HG02970 (cell line): Measurements from ENCODE around the gene TSPAN5.

Source experiments
- ATAC-seq: cut with Tn5 transposase; IDR thresholded peaks from one replicate; pipeline ENCODE4 v1.9.1; 2021; ENCODE audit warnings: mild to moderate bottlenecking, moderate library complexity, moderate number of reproducible peaks; ENCODE audit not compliant: unreplicated experiment, low FRiP score

The TSPAN5 gene

DNA sequence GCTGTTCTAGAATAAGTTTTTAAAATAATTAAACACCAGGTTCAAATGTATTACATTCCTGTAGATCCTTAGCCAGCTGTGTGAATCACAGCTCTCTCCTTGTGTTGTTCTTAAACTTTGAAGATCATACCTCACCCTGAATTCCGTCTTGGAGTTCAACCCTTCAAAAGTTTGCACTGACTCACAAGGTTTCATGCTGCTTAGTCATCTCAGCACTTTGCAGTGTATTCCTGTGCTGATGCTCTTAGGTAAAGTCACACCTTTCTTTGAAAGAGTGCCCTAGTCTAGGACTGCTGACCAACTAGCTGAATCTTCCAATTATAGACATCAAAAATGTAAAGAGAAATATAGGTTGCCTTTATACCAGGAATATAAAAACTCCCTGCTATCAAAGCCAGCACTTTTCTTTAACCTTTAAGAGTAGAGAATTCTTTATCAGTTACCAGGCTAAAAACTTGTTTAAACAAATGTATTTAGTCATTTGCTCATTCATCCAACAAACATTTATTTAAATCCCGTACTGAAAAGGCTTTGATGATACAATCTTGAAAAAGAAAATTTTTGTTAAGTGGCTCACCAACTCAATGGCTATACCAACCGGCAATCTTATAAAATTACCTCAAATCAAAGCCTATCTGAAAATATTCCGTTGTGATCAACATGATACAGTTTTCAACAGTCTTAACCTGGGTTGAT, 227.6 kb downstream of the TSPAN5 start:
- no peak for ATAC-seq

DNA sequence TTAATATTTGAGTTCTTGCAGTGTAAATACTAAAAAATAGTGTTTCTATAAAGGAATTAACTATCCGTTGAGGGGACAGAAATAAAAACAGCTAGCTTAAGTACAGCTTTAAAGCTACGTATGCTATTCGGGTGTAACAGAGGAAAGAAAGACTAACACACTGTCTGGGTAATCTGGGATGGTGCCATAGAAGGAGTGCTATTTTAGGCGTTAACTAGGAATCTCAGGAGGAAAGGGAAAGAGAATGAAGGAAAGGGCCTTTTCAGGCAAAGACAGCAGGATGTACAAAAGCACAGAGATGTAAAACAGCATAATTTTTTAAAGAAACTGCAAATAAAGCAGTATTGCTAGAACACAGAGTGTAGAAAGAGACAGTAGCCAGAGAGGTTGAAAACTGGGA, 235.4 kb downstream of the TSPAN5 start:
- ATAC-seq = no peak

GRCh38 chr4:98421111-98421510, 237.3 kb downstream of the TSPAN5 start:
- no peak for ATAC-seq
